Jurkat, Clone E6-1 (cell line): ENCODE data around the gene ZNF497.
"Not testable (repeated sequence)": the region's sequence is repeated elsewhere in the genome, so short reads cannot be mapped to it uniquely, and the experiment has no call there.

Experiments
- DNase-seq: peaks from one replicate; pipeline ENCODE4 v3.0.0-alpha.2; 2011; ENCODE audit warnings: low read depth, low spot score
- H3K4me3 ChIP-seq: 2 replicates; pipeline ENCODE4 v1.5.1; 2011; ENCODE audit warnings: mild to moderate bottlenecking, low read length, control low read depth, moderate library complexity

The ZNF497 gene

DNA sequence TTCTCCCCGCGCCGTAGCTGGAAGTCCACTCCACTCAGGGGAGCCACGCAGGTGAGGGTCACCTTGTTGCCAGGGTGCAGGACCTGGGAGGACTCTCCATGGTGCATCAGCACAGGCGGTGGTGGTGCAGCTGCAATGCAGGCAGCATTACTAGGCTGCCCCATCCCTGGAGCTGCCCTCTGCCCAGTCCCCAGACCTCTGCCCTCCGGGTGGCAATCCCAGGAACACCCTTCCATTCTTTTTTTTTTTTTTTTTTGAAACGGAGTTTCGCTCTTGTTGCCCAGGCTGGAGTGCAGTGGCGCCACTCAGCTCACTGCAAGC, 11.0 kb downstream of the ZNF497 start:
- no peak overlapping the region for H3K4me3 ChIP-seq
- no peak for DNase-seq

- DNase-seq = no peak
Measured at GRCh38 chr19:58350871-58351557, 11.5 kb downstream of the ZNF497 start.

GRCh38 chr19:58350001-58350861, 12.3 kb downstream of the ZNF497 start:
- no peak overlapping the region for H3K4me3 ChIP-seq
- DNase-seq = no peak

More at GRCh38 chr19:58350871-58351557, 11.5 kb downstream of the ZNF497 start:
- H3K4me3 ChIP-seq = no peak overlapping the region

DNA sequence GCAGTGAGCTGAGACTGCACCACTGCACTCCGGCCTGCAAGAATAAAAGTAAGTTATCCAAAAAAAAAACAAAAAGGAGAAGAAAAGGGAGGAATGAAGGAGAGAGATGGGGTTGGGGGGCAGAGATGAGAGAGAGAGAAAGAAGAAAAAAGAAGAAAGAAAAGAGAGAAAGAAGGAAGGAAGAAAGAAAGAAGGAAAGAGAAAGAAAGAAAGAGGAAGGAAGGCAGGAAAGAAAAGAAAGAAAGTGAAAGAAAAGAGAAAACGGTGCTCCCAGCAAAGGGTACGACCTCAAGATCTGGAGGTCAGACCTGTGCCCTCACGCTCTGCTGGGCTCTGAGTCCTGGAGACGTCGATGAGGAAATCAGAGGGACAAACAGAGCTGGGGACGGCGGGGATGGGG, 13.0 kb downstream of the ZNF497 start:
- no peak overlapping the region for H3K4me3 ChIP-seq
- no peak for DNase-seq

DNA sequence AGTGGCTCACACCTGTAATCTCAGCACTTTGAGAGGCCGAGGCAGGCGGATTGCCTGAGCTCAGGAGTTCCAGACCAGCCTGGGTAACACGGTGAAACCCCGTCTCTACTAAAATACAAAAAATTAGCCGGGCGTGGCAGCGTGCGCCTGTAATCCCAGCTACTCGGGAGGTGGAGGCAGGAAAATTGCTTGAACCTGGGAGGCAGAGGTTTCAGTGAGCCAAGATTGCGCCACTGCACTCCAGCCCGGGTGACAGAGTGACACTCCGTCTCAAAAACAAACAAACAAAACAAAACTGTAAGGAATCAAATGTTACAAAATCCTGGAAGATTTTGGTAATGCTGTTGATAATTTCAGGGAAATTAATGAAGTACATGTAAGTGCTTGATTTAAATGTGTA, 14.5 kb downstream of the ZNF497 start:
- peak overlapping the region; percentile 81 for H3K4me3 ChIP-seq
- DNase-seq = not testable (repeated sequence)

DNA sequence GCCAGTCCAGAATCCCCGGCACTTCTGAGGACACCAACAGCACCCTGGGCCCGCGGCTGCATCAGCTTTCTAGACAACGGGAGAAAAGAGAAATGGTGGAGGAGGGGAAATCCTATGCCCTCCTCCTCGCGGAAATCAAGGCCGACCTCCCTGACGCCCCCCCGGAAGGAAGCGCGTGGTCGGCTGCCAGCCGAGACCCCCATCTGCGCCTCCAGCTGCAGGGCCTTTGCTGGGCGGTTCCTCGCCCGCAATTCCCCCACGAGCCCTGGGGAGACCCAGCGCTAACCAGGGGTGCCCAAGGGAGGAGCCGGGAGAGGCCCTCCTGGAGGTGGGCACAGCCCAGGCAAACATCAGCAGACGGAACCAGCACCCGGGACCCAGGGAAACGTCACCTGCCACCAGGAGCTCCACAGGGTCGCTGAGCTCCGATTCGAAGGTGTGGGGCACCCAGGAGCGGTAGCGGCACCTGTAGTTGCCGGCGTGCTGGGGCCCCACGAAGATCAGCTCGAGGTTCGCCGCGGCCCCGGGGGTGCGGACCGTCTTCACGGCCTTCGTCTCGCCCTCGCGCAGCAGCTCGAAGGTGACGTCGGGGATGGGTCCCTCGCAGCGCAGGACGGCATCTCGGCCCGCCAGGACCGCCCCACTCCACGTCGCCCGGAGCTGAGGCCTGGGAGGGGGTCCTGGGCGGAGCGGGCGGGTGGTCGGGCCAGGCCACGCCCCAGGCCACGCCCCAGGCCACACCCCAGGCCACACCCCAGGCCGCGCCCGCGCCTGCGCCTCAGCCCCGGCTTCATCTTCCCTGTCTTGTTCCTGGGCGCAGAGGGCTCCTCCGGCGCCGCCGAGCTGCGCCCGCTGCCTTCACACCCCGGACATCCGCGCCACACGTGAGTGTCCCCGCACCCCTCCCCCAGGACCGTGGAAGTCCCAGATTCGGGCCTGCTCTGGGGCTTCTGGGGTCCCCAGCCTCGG, 15.3 kb downstream of the ZNF497 start:
- peak; percentile 58 for DNase-seq
- peak overlapping the region; percentile 81 for H3K4me3 ChIP-seq

DNA sequence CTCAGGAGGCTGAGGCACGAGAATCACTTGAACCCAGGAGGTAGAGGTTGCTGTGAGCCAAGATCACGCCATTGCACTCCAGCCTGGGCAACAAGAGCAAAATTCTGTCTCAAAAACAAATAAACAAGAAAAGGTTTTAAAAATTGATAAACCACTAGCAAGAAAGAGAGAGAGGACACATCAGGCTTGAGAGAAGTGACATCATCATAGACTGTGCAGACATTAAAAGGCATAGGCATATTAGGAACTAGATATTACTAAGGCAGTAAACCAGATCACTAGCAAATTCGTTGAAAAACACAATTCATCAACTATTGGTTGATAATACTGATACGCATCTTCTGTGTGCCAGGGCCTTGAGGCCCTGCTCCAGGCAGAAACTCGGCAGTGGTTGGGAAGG, 17.0 kb downstream of the ZNF497 start:
- H3K4me3 ChIP-seq = no peak overlapping the region
- no peak for DNase-seq

DNA sequence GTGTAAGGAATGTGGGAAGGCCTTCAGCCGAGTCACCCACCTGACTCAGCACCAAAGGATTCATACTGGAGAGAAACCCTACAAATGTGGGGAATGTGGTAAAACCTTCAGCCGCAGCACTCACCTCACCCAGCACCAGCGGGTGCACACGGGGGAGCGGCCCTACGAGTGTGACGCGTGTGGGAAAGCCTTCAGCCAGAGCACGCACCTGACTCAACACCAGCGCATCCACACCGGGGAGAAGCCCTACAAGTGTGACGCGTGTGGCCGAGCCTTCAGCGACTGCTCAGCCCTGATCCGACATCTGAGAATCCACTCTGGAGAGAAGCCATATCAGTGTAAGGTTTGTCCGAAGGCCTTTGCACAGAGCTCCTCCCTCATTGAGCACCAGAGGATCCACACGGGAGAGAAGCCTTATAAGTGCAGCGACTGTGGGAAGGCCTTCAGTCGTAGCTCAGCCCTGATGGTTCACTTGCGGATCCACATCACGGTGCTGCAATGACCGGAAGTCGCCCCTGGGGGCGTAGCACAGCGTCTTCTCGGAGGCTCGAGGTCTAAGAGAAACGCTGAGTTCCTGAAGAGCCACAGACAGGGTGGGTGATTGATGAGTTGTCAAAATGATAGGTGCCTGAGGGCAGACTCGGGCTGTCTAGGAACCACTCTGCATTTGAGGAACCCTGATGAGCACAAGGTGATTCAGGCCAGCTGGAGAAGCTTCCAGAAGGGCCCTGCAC, 23.6 kb downstream of the ZNF497 start:
- H3K4me3 ChIP-seq = no peak overlapping the region
- no peak for DNase-seq

DNA sequence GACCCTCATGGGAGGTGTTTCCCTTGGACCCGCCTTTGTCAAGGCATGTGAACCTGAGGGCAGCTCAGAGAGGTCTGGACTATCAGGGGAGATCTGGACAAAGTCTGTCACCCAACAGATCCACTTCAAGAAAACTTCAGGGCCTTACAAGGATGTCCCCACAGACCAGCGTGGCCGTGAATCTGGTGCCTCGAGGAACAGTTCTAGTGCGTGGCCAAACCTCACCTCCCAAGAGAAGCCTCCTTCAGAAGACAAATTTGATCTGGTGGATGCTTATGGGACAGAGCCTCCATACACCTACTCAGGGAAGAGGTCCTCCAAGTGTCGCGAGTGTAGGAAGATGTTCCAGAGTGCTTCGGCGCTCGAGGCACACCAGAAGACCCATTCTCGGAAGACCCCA, 24.2 kb downstream of the ZNF497 start:
- DNase-seq = no peak
- H3K4me3 ChIP-seq = no peak overlapping the region

DNA sequence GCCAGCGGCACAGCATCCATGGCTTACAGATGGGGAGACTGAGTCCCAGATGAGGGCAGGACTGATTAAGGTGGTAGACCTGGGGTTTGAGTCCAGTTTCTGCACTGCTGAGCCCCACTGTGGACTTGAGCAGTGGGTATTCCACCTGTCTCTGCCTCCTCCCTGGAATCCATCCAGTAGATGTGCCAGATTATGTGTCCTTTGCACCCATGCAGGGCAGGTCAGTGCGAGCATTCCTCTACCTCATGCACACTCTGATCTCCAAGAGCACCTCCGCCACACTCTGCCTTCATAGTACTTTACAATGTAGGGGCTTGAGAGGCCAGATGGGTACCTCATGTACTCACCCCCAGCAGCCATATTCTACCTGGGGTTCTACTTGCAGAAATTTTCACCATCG, 25.7 kb downstream of the ZNF497 start:
- DNase-seq = no peak

DNA sequence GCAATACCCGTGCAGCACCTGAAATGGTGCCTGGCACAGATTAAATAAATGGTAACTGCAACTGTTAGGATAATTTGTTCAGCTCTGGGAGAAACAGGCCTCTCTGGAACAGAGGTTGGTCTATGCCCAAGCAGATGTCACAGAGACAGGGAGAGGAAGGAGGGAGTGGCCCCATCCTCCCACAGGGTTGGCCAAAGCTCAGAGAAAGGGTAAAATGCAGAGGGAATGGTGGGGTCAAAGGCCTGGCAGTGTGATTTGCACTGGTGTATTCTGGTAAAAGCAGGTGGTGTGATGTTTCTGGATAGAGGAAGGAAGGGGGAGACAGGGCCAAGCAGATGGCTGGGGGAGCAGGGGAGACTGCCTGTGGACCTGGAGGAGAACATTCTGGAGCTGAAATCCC, 26.3 kb downstream of the ZNF497 start:
- no peak for DNase-seq
- H3K4me3 ChIP-seq = no peak overlapping the region

More for the DNA sequence above, 25.7 kb downstream of the ZNF497 start:
- H3K4me3 ChIP-seq = no peak overlapping the region

GRCh38 chr19:58335630-58336029, 26.9 kb downstream of the ZNF497 start:
- DNase-seq = no peak
- H3K4me3 ChIP-seq = no peak overlapping the region

DNA sequence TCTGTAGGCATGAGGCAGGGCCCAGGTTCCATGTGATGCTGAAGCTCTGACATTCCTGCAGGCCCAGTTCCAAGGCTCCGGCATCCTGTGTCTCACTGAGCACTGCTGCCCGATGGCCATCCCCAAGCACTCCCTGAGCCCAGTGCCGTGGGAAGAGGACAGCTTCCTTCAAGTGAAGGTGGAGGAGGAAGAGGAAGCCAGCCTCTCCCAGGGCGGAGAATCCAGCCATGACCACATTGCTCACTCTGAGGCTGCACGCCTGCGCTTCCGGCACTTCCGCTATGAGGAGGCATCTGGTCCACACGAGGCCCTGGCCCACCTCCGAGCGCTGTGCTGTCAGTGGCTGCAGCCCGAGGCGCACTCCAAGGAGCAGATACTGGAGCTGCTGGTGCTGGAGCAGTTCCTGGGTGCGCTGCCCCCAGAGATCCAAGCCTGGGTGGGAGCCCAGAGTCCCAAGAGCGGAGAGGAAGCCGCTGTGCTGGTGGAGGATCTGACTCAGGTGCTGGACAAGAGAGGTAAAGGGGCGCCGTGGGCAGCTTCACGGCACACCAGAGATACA, 27.8 kb downstream of the ZNF497 start:
- no peak overlapping the region for H3K4me3 ChIP-seq
- DNase-seq = no peak

- no peak for DNase-seq
- no peak overlapping the region for H3K4me3 ChIP-seq
Measured at GRCh38 chr19:58332697-58333096, 29.9 kb downstream of the ZNF497 start.

DNA sequence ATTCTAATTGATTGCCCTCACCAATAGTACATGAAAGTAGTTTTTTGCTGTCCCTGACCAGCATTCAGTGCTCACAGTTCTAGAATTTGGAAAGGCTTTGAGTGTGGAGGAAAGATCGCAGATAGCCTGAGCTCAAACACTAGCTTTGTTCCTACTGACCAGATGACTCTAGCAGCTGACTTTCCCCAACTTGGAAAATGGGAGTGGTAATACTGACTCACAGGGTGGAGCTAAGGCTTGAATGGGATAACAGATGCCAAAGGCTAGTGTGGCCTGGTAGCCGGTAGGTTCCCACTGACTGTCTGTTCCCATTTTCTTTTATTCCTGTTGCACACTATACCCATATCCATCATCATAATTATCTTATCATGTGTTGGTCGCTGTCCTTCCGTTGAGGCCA, 32.1 kb downstream of the ZNF497 start:
- no peak for DNase-seq
- H3K4me3 ChIP-seq = no peak overlapping the region

DNA sequence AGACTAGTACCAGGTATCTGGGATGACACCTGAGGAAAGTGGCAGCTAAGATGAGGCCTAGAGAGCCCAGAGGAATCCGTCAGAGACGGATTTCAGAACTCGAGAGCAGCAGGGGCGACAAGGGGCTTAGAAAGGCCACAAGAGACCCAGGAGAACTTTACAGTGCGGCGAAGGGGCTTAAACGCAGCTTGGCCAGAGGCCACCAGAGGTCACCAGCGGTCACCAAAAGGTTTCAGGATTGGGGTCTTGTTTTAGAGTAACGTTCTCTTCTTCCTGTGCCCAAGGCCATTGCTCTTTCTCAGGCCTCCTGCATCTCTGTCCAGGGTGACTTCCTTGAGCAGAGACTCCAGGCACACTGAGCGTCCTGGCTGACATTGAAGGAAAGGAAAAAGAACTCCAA, 33.6 kb downstream of the ZNF497 start:
- no peak overlapping the region for H3K4me3 ChIP-seq
- DNase-seq = no peak

GRCh38 chr19:58326914-58327726, 35.4 kb downstream of the ZNF497 start, which contains the start of gene ZSCAN22:
TSS of gene ZSCAN22 (plus strand) at chr19:58326994. CDS start at chr19:58334803, 7,809 bp downstream.
- peak; percentile 73 for DNase-seq
- peak within 1 kb of the TSS; percentile 87 for H3K4me3 ChIP-seq

GRCh38 chr19:58326501-58326913, 36.0 kb downstream of the ZNF497 start:
- H3K4me3 ChIP-seq = peak overlapping the region; percentile 87
- no peak for DNase-seq
